ENCODE results near the gene TMEM95. TPM values are rescaled to one million over a fixed set of nuclear protein-coding genes. Genes with fewer than 3 reads are reported as not detected.

Gene TMEM95
- total RNA-seq, 1 donor from 2014 or later = not detected

GRCh38 chr17:7374353-7374752, 19.4 kb downstream of the TMEM95 start:
- DNase-seq (ENCODE audit: low read depth) = peak; percentile 54

GRCh38 chr17:7379134-7379533, 24.2 kb downstream of the TMEM95 start:
- DNase-seq (ENCODE audit: low read depth) = no peak

- no peak for DNase-seq (ENCODE audit: low read depth)
Measured at GRCh38 chr17:7380321-7380720, 25.4 kb downstream of the TMEM95 start.

- no peak for DNase-seq (ENCODE audit: low read depth)
Measured at GRCh38 chr17:7380855-7381683, 26.1 kb downstream of the TMEM95 start, which contains the start of gene TNK1. TSS of gene TNK1 (plus strand) at chr17:7381089. CDS start at chr17:7382927, 1,838 bp downstream.

GRCh38 chr17:7382901-7383300, 27.9 kb downstream of the TMEM95 start:
- DNase-seq (ENCODE audit: low read depth) = no peak

GRCh38 chr17:7383371-7383741, 28.4 kb downstream of the TMEM95 start:
- DNase-seq (ENCODE audit: low read depth) = no peak

DNA sequence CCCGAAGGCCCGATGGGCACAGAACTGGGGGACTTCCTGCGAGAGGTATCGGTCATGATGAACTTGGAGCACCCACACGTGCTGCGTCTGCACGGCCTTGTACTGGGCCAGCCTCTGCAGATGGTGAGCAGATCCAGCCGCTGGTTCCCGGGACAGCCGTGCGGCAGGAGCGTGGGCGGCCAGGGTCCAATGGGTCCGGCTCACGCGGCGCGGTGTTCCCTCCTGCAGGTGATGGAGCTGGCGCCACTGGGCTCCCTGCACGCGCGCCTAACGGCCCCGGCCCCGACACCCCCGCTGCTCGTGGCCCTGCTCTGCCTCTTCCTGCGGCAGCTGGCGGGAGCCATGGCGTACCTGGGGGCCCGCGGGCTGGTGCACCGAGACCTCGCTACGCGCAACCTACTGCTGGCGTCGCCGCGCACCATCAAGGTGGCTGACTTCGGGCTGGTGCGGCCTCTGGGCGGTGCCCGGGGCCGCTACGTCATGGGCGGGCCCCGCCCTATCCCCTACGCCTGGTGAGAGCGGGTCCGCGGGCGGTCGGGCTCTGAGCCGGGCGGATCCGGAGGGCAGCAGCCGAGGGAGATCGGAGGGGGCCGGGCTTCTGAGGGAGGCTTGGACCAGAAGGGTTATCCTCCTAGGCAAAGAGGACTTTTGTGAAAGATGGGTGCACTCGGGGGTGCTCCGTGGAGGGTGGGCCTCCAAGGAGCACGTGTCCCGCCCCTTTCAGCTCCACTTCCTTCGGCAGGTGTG, 29.0 kb downstream of the TMEM95 start:
- peak; percentile 10 for DNase-seq (ENCODE audit: low read depth)

DNA sequence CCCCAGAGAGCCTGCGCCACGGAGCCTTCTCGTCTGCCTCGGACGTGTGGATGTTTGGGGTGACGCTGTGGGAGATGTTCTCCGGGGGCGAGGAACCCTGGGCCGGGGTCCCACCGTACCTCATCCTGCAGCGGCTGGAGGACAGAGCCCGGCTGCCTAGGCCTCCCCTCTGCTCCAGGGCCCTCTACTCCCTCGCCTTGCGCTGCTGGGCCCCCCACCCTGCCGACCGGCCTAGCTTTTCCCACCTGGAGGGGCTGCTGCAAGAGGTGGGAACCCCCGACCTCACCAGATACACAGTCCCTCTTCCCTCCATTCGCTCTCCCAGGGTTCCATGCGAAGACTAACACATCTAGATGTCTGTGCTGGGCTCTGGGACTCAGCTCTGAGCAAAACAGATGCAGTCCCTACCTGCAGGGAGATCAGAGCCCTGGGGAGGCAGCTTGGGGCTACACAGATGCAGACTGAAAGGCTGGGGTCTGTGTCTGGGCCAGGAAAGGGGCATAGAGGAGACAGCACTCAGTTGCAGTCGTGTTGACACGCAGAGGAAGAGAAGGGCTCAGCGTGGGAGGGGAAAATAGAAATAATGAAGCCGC, 29.6 kb downstream of the TMEM95 start:
- DNase-seq (ENCODE audit: low read depth) = no peak

DNA sequence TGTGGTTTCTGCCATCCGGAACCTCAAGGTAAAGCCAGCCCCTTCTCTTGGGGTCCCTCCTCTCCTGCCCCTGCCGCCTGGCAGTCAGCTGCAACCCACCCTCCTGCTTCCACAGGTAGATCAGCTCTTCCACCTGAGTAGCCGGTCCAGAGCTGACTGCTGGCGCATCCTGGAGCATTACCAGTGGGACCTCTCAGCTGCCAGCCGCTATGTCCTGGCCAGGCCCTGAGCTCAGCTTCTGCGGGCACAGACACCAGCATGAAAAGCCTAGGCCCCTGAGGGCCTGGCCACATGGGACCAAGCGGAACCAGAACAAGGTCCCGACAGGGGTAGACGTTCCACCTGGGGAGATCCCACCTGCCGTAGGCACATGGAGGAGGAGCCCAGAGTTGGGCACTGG, 33.9 kb downstream of the TMEM95 start:
- no peak for DNase-seq (ENCODE audit: low read depth)

- no peak for DNase-seq (ENCODE audit: low read depth)
Measured at GRCh38 chr17:7389924-7390910, 35.3 kb downstream of the TMEM95 start.

- DNase-seq (ENCODE audit: low read depth) = no peak
Measured at GRCh38 chr17:7391307-7391706, 36.4 kb downstream of the TMEM95 start.

DNA sequence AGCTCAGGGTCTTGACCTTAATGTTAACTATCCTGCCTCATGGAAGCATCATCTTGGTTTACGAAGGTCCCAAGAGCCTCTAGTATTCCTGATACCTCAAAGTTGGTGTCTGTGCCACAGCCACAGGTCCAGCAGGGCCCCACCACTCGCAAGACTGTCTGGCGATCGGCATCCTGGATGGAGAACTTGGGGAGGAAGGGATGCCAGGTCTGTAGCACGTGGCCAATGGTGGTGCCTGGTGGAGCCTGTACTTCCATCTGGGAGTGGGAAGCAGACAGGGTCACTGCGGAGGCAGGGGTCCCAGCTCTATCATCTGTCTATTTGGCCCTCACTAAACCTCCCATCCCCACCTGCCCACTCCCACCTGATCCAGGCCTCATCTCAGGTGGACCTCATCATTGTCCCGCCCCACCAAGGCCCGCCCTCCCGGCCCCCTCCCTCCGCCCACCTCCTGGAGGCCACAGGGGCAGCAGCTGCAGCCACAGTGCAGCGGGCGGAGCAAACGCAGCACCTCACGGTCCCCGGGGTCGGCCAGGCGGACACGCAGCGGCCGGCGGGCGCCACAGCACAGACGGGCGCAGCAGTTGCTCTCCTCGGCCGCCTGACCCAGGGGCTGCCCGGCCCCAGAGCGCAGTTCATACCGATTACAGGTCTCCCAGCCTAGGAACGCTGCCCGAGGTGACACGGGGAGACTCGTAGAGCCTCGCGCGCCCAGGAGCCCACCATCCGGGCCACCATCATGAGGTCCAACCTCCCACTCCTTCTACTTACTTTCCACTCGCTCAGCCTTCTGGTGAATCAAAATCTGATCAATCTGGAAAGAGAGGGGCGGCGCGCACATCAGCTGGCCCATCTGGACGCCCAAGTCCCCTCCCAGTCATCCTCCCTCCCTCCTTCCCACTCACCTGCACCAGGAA, 38.0 kb downstream of the TMEM95 start:
- DNase-seq (ENCODE audit: low read depth) = no peak

DNA sequence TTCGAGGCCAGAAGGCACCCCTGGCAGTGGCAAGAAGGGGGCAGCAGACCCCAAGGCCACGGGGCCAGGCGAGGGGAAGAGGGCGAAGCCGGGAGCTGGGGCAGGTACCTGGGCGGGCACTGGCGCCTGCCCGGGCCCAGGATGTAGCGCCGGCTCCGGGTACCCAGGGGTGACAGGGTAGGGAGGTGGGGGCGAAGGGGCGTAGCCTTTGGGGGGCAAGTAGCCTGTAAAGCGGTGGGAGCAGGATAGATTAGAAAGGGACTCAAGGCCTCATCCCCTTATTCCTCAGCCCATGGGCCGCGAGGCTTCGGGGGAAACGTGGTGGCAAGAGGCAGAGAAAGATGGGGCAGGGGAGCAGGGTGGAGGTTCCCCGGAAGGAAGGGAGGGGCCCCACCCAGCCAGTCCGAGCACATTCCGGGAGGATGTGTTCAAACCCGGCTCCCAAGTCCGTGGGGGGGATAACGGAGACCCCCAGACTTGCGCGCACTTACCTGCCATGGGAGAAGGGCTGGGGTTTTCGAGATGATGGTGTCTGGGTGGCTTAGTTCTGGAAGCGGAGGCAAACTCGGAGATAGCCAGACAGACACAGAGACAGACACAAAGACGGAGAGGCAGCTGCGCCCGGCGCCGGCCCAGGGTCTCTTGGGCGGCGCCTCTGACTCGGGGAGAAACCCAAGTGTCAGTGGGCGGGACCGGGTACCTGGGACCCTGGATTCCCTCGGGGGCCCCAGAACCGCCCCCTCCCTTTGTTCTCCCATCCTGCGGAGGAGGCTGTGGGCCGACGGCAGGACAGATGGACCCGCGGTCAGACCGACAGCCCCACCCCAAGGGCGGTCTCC, 38.9 kb downstream of the TMEM95 start:
- peak; percentile 51 for DNase-seq (ENCODE audit: low read depth)

DNA sequence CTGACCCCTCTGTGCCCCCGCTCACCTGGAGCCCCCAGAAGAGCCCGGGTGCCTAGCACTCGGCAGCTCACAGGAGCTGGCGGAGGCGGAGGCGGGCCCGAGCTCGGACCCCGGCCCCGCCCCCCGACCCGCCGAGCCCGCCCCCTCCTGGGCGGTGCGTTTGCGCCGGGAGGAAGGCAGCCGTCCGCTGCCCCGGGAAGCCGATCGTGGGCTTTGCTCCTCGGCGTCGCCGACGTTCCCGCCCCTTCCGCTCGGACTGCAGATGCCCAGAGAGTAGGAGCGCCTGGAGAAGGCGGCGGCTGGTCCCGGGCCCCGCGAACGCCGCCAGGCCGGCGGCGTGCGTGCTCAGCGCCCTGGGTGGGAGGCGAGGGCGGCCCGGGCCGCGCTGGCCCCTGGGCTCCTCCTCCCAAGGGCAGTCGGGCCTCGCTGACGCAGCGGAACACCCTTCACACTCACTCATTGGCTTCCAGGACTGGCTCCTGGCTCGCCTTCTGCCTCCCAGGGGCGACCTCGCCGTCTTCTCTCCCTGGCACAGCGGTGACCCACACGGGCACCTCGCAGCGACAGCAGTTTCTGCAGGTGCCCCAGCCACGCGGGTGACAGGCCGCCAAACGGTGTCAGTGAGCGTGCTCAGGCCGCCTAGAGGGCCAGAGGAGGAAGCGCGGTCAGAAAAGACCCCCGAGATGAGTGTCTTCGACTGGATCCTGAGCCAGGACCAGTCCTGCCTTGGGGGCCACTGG, 39.7 kb downstream of the TMEM95 start, which contains the start of gene PLSCR3:
Gene PLSCR3 (minus strand): TSS at position 74 of the 740 bp plus-strand sequence. CDS start 415 bp downstream, outside the sequence.
- peak; percentile 82 for DNase-seq (ENCODE audit: low read depth)

GRCh38 chr17:7396147-7396546, 41.2 kb downstream of the TMEM95 start:
- DNase-seq (ENCODE audit: low read depth) = no peak

GRCh38 chr17:7398612-7399011, 43.7 kb downstream of the TMEM95 start:
- no peak for DNase-seq (ENCODE audit: low read depth)

GRCh38 chr17:7403043-7403726, 48.2 kb downstream of the TMEM95 start:
- DNase-seq (ENCODE audit: low read depth) = no peak

GRCh38 chr17:7403727-7403976, 48.7 kb downstream of the TMEM95 start:
- DNase-seq (ENCODE audit: low read depth) = peak; percentile 83

Measured in myocyte (in vitro differentiated cells).